Esophagus squamous epithelium (tissue), 4 donors: ENCODE measurements around the gene MDFIC.

ENCODE experiments used
- POLR2A ChIP-seq, 4 donors: fragments of 450-650 bp; IDR thresholded peaks; one replicate each; pipeline ENCODE4 v1.6.1; 2017; ENCODE audit warnings: antibody characterized with exemption in 4 of 4, mild to moderate bottlenecking in 4 of 4, moderate library complexity in 3 of 4
- TF ChIP-seq, protein P1 (sequence below), 6 experiments: fragments of 450-650 bp in 4 of 6; fragments of 200-600 bp in 2 of 6; sonication (generic) in 2 of 6; IDR thresholded peaks; one replicate each; pipeline ENCODE4 v1.5.1; 2016 to 2019; ENCODE audit warnings: antibody characterized with exemption in 6 of 6, mild to moderate bottlenecking in 4 of 6, moderate library complexity in 4 of 6

DNA sequence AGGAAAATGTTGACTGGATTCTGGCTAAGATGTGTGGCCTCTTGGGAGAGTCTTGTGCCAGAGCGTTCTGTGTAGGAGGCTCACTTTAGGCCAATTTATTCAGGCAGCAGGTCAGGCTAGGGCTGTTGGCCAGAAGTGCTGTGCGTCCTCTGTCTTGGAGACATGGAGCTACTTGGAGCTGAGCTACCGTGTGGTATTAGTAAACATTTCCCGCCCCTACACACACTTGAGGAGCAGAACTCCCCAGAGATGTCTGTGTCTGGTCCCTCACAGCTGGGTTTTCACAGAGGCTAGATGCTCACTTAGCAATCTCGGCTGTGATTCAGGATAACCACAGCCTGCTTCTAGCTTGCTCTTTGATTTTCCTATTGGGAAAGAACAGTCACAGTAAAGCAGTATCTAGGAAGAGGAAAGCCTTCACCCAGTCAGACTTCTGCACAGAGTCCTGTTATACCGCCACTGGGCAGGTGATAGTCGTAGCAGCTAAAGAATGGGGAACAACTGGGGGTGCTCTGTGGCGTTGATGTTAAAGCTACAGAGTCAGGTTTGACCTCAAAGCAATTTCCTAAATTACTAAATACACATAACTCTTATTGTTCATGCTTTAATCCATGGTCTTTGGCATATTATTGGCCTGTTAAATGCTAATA lies 86.7 kb downstream of the MDFIC start:
- TF ChIP-seq POLR2A (IDR thresholded peaks at IDR 0.05) = no peak
- TF ChIP-seq, protein P1, sequence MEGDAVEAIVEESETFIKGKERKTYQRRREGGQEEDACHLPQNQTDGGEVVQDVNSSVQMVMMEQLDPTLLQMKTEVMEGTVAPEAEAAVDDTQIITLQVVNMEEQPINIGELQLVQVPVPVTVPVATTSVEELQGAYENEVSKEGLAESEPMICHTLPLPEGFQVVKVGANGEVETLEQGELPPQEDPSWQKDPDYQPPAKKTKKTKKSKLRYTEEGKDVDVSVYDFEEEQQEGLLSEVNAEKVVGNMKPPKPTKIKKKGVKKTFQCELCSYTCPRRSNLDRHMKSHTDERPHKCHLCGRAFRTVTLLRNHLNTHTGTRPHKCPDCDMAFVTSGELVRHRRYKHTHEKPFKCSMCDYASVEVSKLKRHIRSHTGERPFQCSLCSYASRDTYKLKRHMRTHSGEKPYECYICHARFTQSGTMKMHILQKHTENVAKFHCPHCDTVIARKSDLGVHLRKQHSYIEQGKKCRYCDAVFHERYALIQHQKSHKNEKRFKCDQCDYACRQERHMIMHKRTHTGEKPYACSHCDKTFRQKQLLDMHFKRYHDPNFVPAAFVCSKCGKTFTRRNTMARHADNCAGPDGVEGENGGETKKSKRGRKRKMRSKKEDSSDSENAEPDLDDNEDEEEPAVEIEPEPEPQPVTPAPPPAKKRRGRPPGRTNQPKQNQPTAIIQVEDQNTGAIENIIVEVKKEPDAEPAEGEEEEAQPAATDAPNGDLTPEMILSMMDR (IDR thresholded peaks at IDR 0.05) = no peak
